ENCODE measurements around the gene EPO. TPM values are rescaled to one million over a fixed set of nuclear protein-coding genes. Genes with fewer than 3 reads are reported as not detected.
A peak's percentile ranks its signal among the peaks of the same experiment; 100 is the strongest.

Gene EPO
- polyA plus RNA-seq, 2 of the 4 experiments (the other 2 are of a cell fraction), result not detected

GRCh38 chr7:100677308-100678267, 42.7 kb upstream of the EPO start:
- ChIA-PET CTCF (interaction anchor here (0.6 to 6.4 kb wide), 7 partner anchors 10 to 118 kb away, joined by 3 to 72 read pairs (median 7); partner anchors contain the start of gene POP7), POLR2A (interaction anchor here (1.3 kb wide), 1 partner anchor 91 kb away, joined by 3 read pairs; the partner anchor contains the start of gene FBXO24)
- no peaks in the 10 kb centered on the region for H3K9me3 ChIP-seq
- no peak for ATAC-seq
- no peak overlapping the region for H3K4me2 ChIP-seq
- no peak overlapping the region for H3K27ac ChIP-seq
- H3K4me1 ChIP-seq, result peaks cover 35% of the 10 kb centered on the region
- H3K4me3 ChIP-seq, result no peak overlapping the region
- FAIRE-seq, result no peak
- no peak for TF ChIP-seq SREBF2 (IDR thresholded peaks at IDR 0.05)
- no peak for DNase-seq (ENCODE audit: low read depth in 1 of 2, low spot score in 1 of 2)
- 96% methylated on average over 25 of the region's 36 CpGs for WGBS (ENCODE audit: missing lambda C conversion rate)

GRCh38 chr7:100678291-100678984, 41.8 kb upstream of the EPO start:
- Histone ChIP-seq H3K27ac (0 out of 6 replicates have a peak overlapping the region, but pooled peaks of 1 of the 2 experiments have one; percentile 22), H3K4me1 (peaks cover 35% of the 10 kb centered on the region), H3K4me2 (no peak overlapping the region), H3K9me3 (no peaks in the 10 kb centered on the region), H3K4me3 (no peak overlapping the region)
- ChIA-PET CTCF (interaction anchor here (0.6 to 6.4 kb wide), 5 partner anchors 12 to 64 kb away, joined by 5 to 72 read pairs (median 21); partner anchors contain the start of gene POP7), POLR2A (interaction anchor here (0.6 to 1.3 kb wide), 2 partner anchors 92 to 118 kb away, joined by 3 to 4 read pairs; partner anchors contain the start of gene FBXO24)
- ATAC-seq (no peak), DNase-seq (ENCODE audit: low read depth in 1 of 2, low spot score in 1 of 2) (no peak), FAIRE-seq (no peak)
- TF ChIP-seq CHD2 (IDR thresholded peaks at IDR 0.05; ENCODE audit: low read length, partially characterized antibody) (no peak), FOSB (CRISPR knock-in tag; IDR thresholded peaks at IDR 0.05) (no peak), EHMT2 (IDR thresholded peaks at IDR 0.05; ENCODE audit: low read depth) (no peak), HMGXB4 (CRISPR knock-in tag; IDR thresholded peaks at IDR 0.05; ENCODE audit: borderline replicate concordance) (no peak), CEBPB (IDR thresholded peaks at IDR 0.05) (no peak), NFE2L2 (conservative IDR thresholded peaks at IDR 0.05; ENCODE audit: low read length) (no peak), RCOR1 (IDR thresholded peaks at IDR 0.05; ENCODE audit: low read depth, low read length) (no peak), JUN (IDR thresholded peaks at IDR 0.05) (no peak; a peak in 1 of 5 replicates)
- 96% methylated on average over 26 of the region's 35 CpGs for WGBS (ENCODE audit: missing lambda C conversion rate)

- Histone ChIP-seq H3K4me1 (peaks cover 35% of the 10 kb centered on the region), H3K4me3 (no peak overlapping the region), H3K4me2 (no peak overlapping the region), H3K27ac (peak overlapping the region in 1 of 2 experiments; percentile 38; a peak in 1 of 6 replicates), H3K9me3 (no peaks in the 10 kb centered on the region)
- ChIA-PET CTCF (interaction anchor here (1.0 to 6.4 kb wide), 7 partner anchors 11 to 51 kb away, joined by 3 to 72 read pairs (median 21); partner anchors contain the start of gene POP7), POLR2A (no interaction called here)
- 88% methylated on average over 13 of the region's 13 CpGs for WGBS (ENCODE audit: missing lambda C conversion rate)
- ATAC-seq (peak in 1 of 2 experiments; percentile 3; a peak in 1 of 6 replicates), FAIRE-seq (no peak), DNase-seq (ENCODE audit: low read depth in 1 of 2, low spot score in 1 of 2) (no peak)
- no peak for TF ChIP-seq SMC3 (IDR thresholded peaks at IDR 0.05)
- TF ChIP-seq SREBF2 (IDR thresholded peaks at IDR 0.05), result no peak
- TF ChIP-seq BHLHE40 (IDR thresholded peaks at IDR 0.05; ENCODE audit: low read depth, low read length), result no peak
- TF ChIP-seq RAD21 (conservative IDR thresholded peaks at IDR 0.05 in 1 of 2, IDR thresholded peaks at IDR 0.05 in 1 of 2), result no peak
- TF ChIP-seq POLR2A (IDR thresholded peaks at IDR 0.05; ENCODE audit: low read length), result no peak
- TF ChIP-seq HOXB13 (CRISPR knock-in tag; IDR thresholded peaks at IDR 0.05; ENCODE audit: low read depth), result no peak
Measured at GRCh38 chr7:100679129-100679926, 40.9 kb upstream of the EPO start.

Measured in A549 (cell line).